ENCODE measurements around the gene VSTM4. TPM values are rescaled to one million over a fixed set of nuclear protein-coding genes. Genes with fewer than 3 reads are reported as not detected.

Gene VSTM4
- polyA plus RNA-seq, 10 donors: 36.6 to 60.5 (median 42.9) TPM

GRCh38 chr10:48974510-48975156, 140.7 kb downstream of the VSTM4 start:
- DNase-seq: no peak

- DNase-seq: no peak
Measured at GRCh38 chr10:48973065-48973464, 142.3 kb downstream of the VSTM4 start.

- no peak for DNase-seq
Measured at GRCh38 chr10:48970654-48971053, 144.7 kb downstream of the VSTM4 start.

- no peak for DNase-seq
Measured at GRCh38 chr10:48970046-48970445, 145.3 kb downstream of the VSTM4 start.

- DNase-seq: no peak
Measured at GRCh38 chr10:48968036-48968435, 147.3 kb downstream of the VSTM4 start.

GRCh38 chr10:48965460-48965859, 149.9 kb downstream of the VSTM4 start:
- DNase-seq: no peak

Other genes with a start within 250 kb of the VSTM4 start
- under 1 TPM in 4 of 10 donors, not detected in 6; 0.10 to 0.15 (median 0.14) TPM for gene LRRC18, start 175.7 kb downstream of the VSTM4 start, polyA plus RNA-seq (ENCODE audit: insufficient read length in 10 of 10)
- gene FAM170B, start 18.5 kb upstream of the VSTM4 start, polyA plus RNA-seq (ENCODE audit: insufficient read length in 10 of 10): under 1 TPM in 1 of 10 donors, not detected in 9; 0.08 TPM
- gene TMEM273, start 72.9 kb upstream of the VSTM4 start, polyA plus RNA-seq (ENCODE audit: insufficient read length in 10 of 10): 1 to 10 TPM; 4.2 to 8.8 (median 6.2) TPM
- gene C10orf71, start 183.6 kb upstream of the VSTM4 start, polyA plus RNA-seq (ENCODE audit: insufficient read length in 10 of 10): 10 to 100 TPM; 12.0 to 40.0 (median 28.3) TPM